Measurements from ENCODE around the gene ABCD1. TPM values are rescaled to one million over a fixed set of nuclear protein-coding genes. Genes with fewer than 3 reads are reported as not detected.
"Not testable (repeated sequence)": the region's sequence is repeated elsewhere in the genome, so short reads cannot be mapped to it uniquely, and the experiment has no call there.

Gene ABCD1
- total RNA-seq, 1 experiment from 2014 or later = 14.4 TPM

DNA sequence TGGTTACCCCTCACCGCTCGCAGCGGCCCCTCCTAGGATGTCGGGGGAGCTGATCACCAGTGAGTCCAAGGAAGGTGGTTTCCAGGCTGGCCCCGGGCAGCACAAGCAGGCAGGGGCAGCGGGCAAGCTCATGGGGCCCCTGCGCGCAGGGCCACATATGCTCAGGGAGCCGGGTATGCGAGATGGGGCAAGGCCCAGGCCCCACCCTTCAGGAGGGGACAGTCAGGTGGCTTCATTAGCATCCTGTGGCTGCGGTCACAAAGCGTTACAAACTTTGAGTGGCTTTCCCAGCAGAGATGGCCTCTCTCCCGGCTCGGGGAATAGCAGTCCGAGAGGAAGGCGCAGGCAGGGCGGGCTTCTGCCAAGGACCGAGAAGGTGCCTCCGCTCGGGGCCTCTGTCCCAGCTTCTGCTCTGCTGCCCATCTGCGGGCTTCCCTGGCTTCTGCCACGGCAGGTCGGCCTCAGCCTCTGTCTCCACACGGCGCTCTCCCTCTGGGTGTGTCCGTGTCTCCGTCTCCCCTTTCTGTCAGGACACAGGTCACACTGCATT, 13.5 kb downstream of the ABCD1 start:
- no peaks in the 10 kb centered on the region for H3K36me3 Mint-ChIP-seq (ENCODE audit: insufficient read depth, unreplicated experiment)
- DNase-seq = no peak
- no peaks in the 10 kb centered on the region for H3K9me3 Mint-ChIP-seq (ENCODE audit: low read depth, unreplicated experiment)
- H3K4me3 Mint-ChIP-seq (ENCODE audit: low read depth, unreplicated experiment) = no peak overlapping the region
- CTCF ChIA-PET = no interaction called here
- H3K27me3 Mint-ChIP-seq (ENCODE audit: unreplicated experiment) = no peaks in the 10 kb centered on the region
- H3K4me1 Mint-ChIP-seq (ENCODE audit: low read depth, unreplicated experiment) = no peaks in the 10 kb centered on the region
- no peak for TF ChIP-seq CTCF (IDR thresholded peaks at IDR 0.05; ENCODE audit: unreplicated experiment)
- no peak overlapping the region for H3K27ac Mint-ChIP-seq (ENCODE audit: unreplicated experiment)
- intact Hi-C loops (cut with micrococcal nuclease; ENCODE audit: unreplicated experiment) = no loop called here
- BruUV-seq (replicated peaks) = no TSS peak

DNA sequence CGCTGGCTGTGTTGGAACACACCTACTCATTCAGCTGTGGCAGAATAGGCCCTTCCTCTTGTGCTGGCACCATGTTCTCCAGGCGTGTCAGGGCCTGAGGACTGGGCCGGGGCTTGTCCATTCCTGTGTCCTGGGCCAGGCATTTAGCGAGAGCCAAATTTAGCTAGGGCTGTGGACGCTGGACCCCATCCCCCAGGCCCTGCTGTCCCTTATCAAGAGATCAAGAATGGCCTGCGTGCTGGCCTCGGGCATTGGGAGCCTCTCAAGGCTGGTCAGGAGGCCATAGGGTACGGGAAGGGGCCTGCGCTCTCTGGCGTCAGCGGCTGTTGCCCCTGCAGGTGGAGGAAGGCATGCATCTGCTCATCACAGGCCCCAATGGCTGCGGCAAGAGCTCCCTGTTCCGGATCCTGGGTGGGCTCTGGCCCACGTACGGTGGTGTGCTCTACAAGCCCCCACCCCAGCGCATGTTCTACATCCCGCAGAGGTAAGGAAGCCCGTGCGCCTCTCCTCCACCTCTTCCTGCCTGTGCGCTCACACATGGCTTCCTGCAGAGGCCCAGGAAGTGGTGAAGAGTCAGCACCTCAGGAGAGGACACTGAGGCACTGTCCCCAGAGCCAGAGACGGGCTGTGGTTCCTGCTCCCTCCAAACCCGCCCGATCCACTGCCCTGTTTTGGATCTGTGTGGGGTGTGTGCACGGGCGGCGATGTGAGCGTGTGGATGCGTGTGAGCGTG, 15.3 kb downstream of the ABCD1 start:
- H3K4me1 Mint-ChIP-seq (ENCODE audit: low read depth, unreplicated experiment) = no peaks in the 10 kb centered on the region

GRCh38 chrX:153740631-153741222, 16.1 kb downstream of the ABCD1 start:
- H3K9me3 Mint-ChIP-seq (ENCODE audit: low read depth, unreplicated experiment) = no peaks in the 10 kb centered on the region
- no peak overlapping the region for H3K27ac Mint-ChIP-seq (ENCODE audit: unreplicated experiment)
- CTCF ChIA-PET = no interaction called here
- intact Hi-C loops (cut with micrococcal nuclease; ENCODE audit: unreplicated experiment) = no loop called here
- no peak overlapping the region for H3K4me3 Mint-ChIP-seq (ENCODE audit: low read depth, unreplicated experiment)
- no peaks in the 10 kb centered on the region for H3K27me3 Mint-ChIP-seq (ENCODE audit: unreplicated experiment)
- no peak for TF ChIP-seq CTCF (IDR thresholded peaks at IDR 0.05; ENCODE audit: unreplicated experiment)
- no peak for DNase-seq
- no peaks in the 10 kb centered on the region for H3K36me3 Mint-ChIP-seq (ENCODE audit: insufficient read depth, unreplicated experiment)
- no TSS peak for BruUV-seq (replicated peaks)
- H3K4me1 Mint-ChIP-seq (ENCODE audit: low read depth, unreplicated experiment) = no peaks in the 10 kb centered on the region

More for the DNA sequence above, 15.3 kb downstream of the ABCD1 start:
- intact Hi-C loops (cut with micrococcal nuclease; ENCODE audit: unreplicated experiment) = no loop called here
- CTCF ChIA-PET = no interaction called here
- no peak for DNase-seq
- no peak overlapping the region for H3K27ac Mint-ChIP-seq (ENCODE audit: unreplicated experiment)
- no peaks in the 10 kb centered on the region for H3K36me3 Mint-ChIP-seq (ENCODE audit: insufficient read depth, unreplicated experiment)
- H3K4me3 Mint-ChIP-seq (ENCODE audit: low read depth, unreplicated experiment) = no peak overlapping the region
- TF ChIP-seq CTCF (IDR thresholded peaks at IDR 0.05; ENCODE audit: unreplicated experiment) = no peak
- H3K27me3 Mint-ChIP-seq (ENCODE audit: unreplicated experiment) = no peaks in the 10 kb centered on the region
- no peaks in the 10 kb centered on the region for H3K9me3 Mint-ChIP-seq (ENCODE audit: low read depth, unreplicated experiment)
- no TSS peak for BruUV-seq (replicated peaks)

DNA sequence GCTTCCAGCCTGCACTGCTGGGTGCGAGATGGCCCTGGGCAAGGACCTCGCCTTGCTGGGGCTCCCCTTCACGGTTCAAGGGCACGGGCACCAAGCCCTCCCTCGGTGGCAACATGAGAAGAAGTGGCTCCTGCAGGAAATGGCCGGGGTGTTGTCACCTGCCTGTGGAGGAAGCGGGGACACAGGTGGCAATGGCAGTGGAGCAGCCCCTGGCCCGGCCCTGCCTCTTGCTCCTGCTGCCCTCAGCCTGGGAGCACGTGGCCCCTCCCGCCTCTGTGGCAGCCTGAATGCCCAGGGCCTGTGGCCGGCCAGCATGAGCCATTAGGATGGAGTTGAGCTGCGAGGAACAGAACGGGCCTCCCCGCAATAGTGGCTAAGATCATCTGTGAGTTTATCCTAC, 16.8 kb downstream of the ABCD1 start:
- no peak overlapping the region for H3K4me3 Mint-ChIP-seq (ENCODE audit: low read depth, unreplicated experiment)
- no TSS peak for BruUV-seq (replicated peaks)
- H3K27me3 Mint-ChIP-seq (ENCODE audit: unreplicated experiment) = no peaks in the 10 kb centered on the region
- CTCF ChIA-PET = no interaction called here
- TF ChIP-seq CTCF (IDR thresholded peaks at IDR 0.05; ENCODE audit: unreplicated experiment) = no peak
- no peak for DNase-seq
- no peak overlapping the region for H3K27ac Mint-ChIP-seq (ENCODE audit: unreplicated experiment)
- intact Hi-C loops (cut with micrococcal nuclease; ENCODE audit: unreplicated experiment) = no loop called here
- no peaks in the 10 kb centered on the region for H3K4me1 Mint-ChIP-seq (ENCODE audit: low read depth, unreplicated experiment)
- H3K36me3 Mint-ChIP-seq (ENCODE audit: insufficient read depth, unreplicated experiment) = no peaks in the 10 kb centered on the region
- no peaks in the 10 kb centered on the region for H3K9me3 Mint-ChIP-seq (ENCODE audit: low read depth, unreplicated experiment)

GRCh38 chrX:153742111-153742510, 17.5 kb downstream of the ABCD1 start:
- H3K36me3 Mint-ChIP-seq (ENCODE audit: insufficient read depth, unreplicated experiment); CTCF ChIA-PET; H3K4me1 Mint-ChIP-seq (ENCODE audit: low read depth, unreplicated experiment); H3K27me3 Mint-ChIP-seq (ENCODE audit: unreplicated experiment); H3K27ac Mint-ChIP-seq (ENCODE audit: unreplicated experiment); H3K9me3 Mint-ChIP-seq (ENCODE audit: low read depth, unreplicated experiment); BruUV-seq (replicated peaks); H3K4me3 Mint-ChIP-seq (ENCODE audit: low read depth, unreplicated experiment); intact Hi-C loops (cut with micrococcal nuclease; ENCODE audit: unreplicated experiment); DNase-seq: not testable (repeated sequence)

GRCh38 chrX:153742796-153743467, 18.3 kb downstream of the ABCD1 start:
- H3K4me3 Mint-ChIP-seq (ENCODE audit: low read depth, unreplicated experiment); H3K9me3 Mint-ChIP-seq (ENCODE audit: low read depth, unreplicated experiment); intact Hi-C loops (cut with micrococcal nuclease; ENCODE audit: unreplicated experiment); CTCF ChIA-PET; H3K27me3 Mint-ChIP-seq (ENCODE audit: unreplicated experiment); H3K27ac Mint-ChIP-seq (ENCODE audit: unreplicated experiment); BruUV-seq (replicated peaks); H3K4me1 Mint-ChIP-seq (ENCODE audit: low read depth, unreplicated experiment); H3K36me3 Mint-ChIP-seq (ENCODE audit: insufficient read depth, unreplicated experiment); DNase-seq: not testable (repeated sequence)

Data from Calu3 (cell line).